DMS153 treated with DMSO at 0.1 percent for 48 hours (cell line): Measurements from ENCODE around the gene DNAH5.
"Not testable (repeated sequence)": the region's sequence is repeated elsewhere in the genome, so short reads cannot be mapped to it uniquely, and the experiment has no call there.

ENCODE experiments used
- DNase-seq: peaks from one replicate; lab custom pipeline; 2025; ENCODE audit not compliant: unreplicated experiment; lab: John Stamatoyannopoulos, UW

The DNAH5 gene

DNA sequence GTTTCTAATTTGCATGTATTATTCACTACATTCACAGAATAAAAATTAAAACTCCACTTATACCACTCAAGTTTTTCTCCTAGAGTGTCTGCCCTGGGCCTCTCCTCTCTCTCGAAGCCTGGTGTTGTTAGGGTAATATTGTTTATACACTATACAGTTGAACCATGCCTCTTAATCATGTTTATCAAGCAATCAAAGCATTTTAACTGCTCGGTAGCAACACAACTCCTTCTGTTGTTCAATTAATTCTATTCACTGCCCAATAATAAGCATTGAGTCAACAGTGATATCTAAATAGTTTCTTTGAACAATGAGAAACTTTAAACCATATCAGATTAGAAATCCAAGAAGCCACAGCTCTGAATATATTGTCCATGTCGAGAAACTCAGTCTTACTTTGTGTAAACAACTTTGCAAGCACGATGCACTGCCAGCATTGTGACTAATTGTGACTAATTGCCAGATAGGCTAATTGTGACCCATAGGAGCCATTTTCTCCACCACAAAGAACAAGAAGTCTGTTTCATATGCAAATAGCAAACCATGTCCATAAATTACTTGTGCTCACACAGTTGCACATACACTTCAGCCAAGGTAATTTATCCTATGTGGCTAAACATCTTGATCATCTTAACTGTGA lies at the start of gene DNAH5:
Gene DNAH5, minus strand, starts transcription at position 129 of the 640 bp plus-strand sequence. CDS start 250 bp downstream, outside the sequence.
- no peak for DNase-seq

- no peak for DNase-seq
Observed at GRCh38 chr5:13993926-13994325, 49.4 kb upstream of the DNAH5 start.

DNA sequence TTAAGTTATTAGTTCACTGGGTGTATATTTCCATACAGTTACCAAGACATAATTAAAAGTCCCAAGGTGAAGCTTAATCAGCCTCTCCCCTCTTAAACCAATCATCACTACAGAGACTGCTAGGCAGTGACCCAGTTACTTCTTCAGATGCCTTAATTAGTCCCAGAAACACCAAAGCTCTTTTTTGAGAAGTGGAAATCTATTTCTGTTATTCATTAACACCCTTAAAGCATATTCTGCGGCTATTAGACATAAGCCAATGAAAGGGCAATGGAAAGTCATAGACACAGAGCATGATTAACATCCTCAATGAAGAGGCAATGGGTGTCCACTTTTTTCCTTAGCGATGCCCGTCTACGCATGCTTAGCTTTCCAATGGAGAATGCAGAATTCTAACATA lies 48.3 kb upstream of the DNAH5 start:
- no peak for DNase-seq

GRCh38 chr5:13991365-13991764 lies 46.9 kb upstream of the DNAH5 start:
- no peak for DNase-seq

- no peak for DNase-seq
Observed at GRCh38 chr5:13990896-13991295, 46.4 kb upstream of the DNAH5 start.

DNA sequence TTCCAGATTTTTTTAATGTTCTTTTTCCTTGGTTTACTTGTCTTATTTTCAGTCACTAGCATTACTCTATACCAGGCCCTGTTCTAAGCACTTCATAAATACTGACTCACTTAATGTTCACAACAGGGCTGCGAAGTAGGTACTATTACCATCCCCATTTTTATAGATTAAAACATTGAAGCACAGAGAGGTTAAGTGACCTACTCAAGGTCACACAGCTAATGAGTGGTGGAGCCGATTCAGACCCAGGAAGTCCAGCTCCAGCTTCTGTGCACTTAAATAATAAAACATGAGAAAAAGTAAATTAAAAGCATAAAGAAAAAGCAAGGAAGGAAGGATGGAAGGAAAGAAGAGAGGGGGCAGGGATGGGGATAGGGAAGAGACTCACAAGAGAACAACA lies 45.3 kb upstream of the DNAH5 start:
- no peak for DNase-seq

DNA sequence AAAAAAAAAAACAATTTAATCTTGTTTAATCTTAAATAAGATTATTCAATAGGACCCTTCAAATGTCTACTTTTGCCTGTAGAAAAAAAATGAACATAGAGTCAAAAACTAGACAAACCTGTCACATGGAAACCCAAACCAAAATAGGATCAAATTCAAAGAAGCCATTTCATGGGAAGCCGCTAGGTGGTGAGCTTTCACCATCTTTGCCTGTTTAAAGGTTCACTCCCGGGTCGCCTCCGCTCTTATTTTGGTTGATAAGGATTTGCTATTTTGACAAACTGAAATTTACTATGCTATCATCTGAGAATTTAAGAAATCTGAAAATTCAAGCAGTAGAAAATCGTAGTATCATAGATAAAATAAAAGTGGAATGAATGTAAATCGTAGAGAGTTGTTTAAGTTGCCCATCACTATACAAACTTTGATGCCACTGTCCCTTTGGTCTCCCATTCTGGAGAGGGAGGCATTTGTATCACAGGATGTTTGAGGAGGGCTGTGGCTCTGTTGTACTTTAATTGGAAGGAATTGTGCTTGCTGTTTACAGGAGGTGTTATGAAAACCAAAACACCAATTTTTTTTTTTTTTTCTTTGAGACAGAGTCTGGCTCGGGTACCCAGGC lies 43.5 kb upstream of the DNAH5 start:
- DNase-seq = peak; percentile 76

DNA sequence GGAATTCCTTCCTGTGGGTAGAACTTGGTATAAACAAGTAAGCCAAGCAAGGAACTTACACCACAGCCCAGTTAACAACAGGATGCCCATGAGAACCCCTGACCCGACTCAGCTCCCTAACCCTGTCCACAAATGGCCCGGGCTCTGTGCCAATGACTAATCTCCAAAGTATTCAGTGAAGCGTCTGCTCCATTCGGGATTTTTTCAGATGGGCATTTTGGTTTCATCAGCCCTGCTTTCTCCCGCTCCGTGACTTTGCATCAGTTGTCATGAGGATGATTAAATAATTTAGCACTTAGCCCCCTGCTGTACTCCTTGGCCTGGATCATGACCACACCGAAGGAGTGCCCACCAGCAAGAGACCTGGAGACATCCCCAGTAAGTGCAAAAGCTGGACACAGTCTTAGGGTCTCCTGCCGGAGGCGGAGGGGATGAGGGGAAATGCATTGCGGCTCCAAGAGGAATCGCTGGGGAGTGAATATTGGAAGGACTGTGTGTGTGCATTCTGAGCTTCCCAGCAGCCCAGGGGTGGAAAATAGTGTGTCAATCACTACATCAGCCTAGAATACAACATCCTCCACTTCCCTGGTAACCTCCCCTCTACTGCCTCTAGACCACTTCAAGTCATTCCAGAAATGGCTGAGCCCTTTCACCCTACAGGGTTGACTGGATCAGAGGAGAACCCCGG lies 41.4 kb upstream of the DNAH5 start:
- DNase-seq = no peak

- DNase-seq = not testable (repeated sequence)
Observed at GRCh38 chr5:13984888-13985287, 40.4 kb upstream of the DNAH5 start.

- DNase-seq = peak; percentile 63
Observed at GRCh38 chr5:13976867-13977830, 32.7 kb upstream of the DNAH5 start.

- DNase-seq = no peak
Observed at GRCh38 chr5:13976223-13976622, 31.7 kb upstream of the DNAH5 start.

- no peak for DNase-seq
Observed at GRCh38 chr5:13975246-13975645, 30.8 kb upstream of the DNAH5 start.

GRCh38 chr5:13973724-13974123 lies 29.2 kb upstream of the DNAH5 start:
- no peak for DNase-seq

DNA sequence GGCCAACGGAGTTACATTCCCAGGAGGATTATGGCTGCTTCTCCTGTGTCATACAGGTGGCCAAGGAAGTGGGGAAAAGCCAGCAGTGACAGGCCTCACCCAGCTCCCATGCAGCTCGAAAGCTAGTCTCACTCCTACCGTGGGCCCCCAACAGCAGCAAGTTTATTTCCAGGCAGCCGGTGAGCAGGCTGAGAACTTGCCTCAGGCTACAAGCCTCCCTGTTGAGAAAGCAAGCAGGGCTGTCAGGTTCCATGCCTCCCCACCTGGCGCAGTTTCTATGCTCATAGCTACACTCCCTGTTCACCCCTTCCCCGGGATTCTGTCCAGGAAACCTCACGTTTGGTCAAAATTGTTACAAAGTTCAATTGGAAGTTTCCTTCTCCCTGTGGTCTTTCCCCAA lies 27.5 kb upstream of the DNAH5 start:
- DNase-seq = no peak

DNA sequence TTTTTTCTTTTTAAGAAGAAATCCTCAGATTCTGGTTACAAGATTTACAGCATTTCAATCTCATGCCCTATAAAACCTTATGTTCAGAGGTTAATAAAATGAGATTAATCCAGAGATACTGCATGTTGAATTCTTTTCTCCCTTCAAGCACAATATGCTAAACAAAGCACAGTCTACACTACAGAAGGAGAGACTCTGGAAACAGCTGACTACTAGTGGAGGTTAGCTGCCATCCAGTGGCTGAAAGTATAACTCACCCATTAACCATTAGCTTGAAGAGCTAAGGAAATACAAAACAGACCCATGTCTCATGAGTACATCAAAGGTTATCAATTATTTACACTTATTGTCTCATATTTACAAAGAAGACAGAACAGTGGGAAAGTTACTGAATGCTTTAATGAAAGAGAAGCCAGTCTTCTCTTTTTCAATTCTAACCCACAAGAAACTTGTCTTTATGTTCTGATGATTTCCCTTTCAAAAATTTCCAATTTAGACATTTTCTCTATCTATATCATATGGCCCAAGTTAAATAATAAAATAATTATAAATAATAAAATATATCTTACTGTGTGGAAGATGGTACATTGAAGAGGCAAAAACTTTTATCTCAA lies 12.7 kb upstream of the DNAH5 start:
- DNase-seq = peak; percentile 77

DNA sequence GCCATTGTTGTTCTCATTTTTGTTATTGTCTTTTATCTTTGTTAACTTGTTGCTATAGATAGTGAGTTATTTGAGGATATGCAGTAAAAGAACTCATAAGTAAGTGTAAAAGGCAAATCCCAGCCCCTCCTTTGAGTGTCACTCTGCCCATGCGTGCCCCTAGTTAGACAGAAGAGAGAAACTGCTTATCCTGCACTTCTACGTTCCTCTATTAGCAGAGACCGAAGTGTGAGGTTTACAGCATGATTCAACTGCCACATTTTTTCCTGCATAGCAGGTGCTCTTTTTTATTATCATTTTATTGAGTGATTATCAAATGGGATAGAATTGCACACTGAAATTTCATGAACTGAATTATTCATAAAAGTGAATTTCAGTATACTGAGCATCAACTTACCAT lies 12.0 kb upstream of the DNAH5 start:
- no peak for DNase-seq

DNA sequence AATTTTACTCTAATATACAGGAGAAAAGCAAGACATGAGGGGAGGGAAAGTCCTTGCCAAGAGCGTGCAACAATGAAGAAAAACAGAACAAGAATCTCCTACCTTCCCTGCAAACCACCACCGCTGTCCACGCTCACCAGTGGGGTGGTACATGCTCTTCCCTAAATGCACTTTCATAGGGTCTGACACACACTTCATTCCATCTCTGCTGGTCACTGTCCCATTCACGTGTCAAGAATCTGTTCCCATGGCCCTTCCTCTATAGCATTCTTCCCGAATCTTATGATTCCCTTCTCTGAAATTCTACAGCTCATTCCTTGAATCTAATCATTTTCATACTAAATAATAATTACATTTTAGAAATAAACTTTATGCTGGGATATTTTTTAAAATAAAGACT lies 11.4 kb upstream of the DNAH5 start:
- no peak for DNase-seq

DNA sequence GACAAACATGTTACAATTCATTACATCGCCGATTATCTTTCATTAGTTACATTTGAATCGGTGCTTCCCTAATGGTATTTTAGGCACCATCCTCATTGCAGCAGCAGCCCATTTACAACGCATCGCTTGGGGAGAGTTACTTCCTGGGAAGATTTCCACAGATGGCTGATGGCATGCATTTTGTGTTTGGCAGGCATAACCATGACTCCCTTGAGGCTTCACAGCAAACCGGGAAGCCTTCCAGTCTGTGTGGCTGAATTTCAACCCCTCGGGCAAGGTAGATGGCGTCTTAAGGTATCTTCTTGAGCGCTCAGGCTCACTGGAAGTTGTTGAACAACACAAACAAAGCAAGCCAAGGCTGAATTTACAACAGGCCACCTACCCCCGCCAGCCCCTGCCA lies 1.6 kb upstream of the DNAH5 start:
- no peak for DNase-seq

GRCh38 chr5:13945271-13945670 lies 783 bp upstream of the DNAH5 start:
- no peak for DNase-seq

- no peak for DNase-seq
Observed at GRCh38 chr5:13943676-13944075, 812 bp downstream of the DNAH5 start.

- DNase-seq = no peak
Observed at GRCh38 chr5:13941468-13941867, 3.0 kb downstream of the DNAH5 start.
